Loucy (cell line): ENCODE measurements around the gene PDRG1.
"Not testable (repeated sequence)": the region's sequence is repeated elsewhere in the genome, so short reads cannot be mapped to it uniquely, and the experiment has no call there.

Experiments used
- CTCF ChIP-seq: fragments of 200-600 bp; sonication (generic); conservative IDR thresholded peaks from 2 replicates; pipeline ENCODE4 v1.5.1; 2014; ENCODE audit warnings: mild to moderate bottlenecking, antibody characterized with exemption, low read length
- EZH2phosphoT487 ChIP-seq: fragments of 200-600 bp; IDR thresholded peaks from 2 replicates; pipeline ENCODE4 v1.6.1; 2018; ENCODE audit warnings: antibody characterized with exemption, mild to moderate bottlenecking, moderate library complexity, borderline replicate concordance

GRCh38 chr20:31917962-31918412 is 33.9 kb downstream of the PDRG1 start:
- not testable (repeated sequence) for TF ChIP-seq CTCF, EZH2phosphoT487
